Stimulated activated CD4-positive, alpha-beta T cell treated with anti-CD3 and anti-CD28 coated beads, Interleukin-15, amount 100 ng/mL, for 24 hours (primary cell): ENCODE measurements around the gene NDUFS8.
A peak's percentile ranks its signal among the peaks of the same experiment; 100 is the strongest.

Source experiments
- DNase-seq: peaks from one replicate; pipeline ENCODE4 v3.0.0-alpha.2; 2020

NDUFS8 gene

GRCh38 chr11:68038226-68038717, 7.8 kb downstream of the NDUFS8 start:
- DNase-seq, result no peak

DNA sequence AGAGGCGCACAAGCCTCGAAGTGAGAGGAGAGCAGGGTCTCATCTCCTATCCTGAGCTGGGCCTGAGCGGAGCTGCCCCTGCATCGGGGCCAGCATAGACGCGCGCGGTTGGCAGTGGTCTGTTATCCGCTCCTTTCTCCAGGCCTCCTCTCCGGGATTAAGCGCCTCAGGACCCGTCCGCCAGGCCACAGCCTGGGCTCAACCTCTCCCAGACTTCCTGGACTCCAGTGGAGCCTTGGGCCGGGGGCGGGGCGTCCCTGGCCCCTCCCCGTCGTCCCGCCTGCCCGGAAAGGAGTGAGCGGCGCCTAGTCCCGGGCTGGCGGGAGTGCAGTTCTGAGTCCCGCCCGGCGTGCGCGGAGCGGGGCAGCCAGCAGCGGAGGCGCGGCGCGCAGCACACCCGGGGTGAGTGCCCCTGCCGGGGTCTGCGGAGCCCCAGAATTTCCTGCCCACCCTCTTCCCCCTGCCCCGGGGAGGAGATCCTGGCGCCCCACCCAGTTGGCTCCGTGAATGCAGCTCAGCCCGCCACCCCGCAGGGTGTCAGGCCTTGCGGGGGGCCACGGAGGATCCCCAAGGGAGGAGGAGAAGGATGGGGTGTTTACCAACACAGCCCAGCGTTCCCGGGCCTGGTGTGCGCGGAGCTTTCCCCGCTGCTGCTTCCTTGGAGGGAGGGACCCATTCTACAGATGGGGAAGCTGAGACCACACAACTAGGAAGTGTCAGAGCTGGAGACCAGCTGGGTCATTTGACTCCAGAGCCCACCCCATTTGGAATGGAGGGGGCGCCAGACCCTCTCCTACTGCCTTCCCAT, 8.4 kb downstream of the NDUFS8 start, which contains the start of gene TCIRG1:
Gene TCIRG1 (plus strand): TSS at position 308 of the 808 bp plus-strand sequence. CDS start 2,247 bp downstream, outside the sequence.
- peak; percentile 83 for DNase-seq

DNA sequence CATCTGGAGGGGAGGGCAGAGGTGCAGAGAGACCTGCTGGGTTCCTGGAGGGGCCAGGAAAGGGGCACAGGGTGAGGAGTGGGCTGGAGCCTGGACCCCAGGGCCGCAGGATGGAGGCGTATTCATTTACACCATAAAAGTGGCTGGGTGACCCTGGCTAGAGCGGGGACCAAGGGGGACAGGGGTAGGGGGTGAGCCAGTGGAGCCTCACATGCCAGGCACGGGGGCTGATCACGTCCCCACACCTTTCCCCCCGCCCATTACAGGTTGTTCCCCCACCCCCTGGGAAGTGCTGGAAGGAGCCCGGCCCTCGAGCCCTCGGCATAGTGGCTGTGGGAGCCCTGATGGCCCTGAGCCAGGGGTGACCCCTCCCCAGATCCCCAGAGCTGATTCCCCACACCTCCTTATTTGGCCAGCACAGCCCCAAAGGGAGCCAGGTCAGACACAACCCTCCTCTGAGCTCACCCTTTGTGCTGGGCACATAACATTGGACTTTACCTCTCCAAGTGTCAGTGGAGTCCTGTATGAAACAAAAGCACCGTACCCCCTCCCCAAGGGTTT, 9.1 kb downstream of the NDUFS8 start:
- DNase-seq, result no peak

DNA sequence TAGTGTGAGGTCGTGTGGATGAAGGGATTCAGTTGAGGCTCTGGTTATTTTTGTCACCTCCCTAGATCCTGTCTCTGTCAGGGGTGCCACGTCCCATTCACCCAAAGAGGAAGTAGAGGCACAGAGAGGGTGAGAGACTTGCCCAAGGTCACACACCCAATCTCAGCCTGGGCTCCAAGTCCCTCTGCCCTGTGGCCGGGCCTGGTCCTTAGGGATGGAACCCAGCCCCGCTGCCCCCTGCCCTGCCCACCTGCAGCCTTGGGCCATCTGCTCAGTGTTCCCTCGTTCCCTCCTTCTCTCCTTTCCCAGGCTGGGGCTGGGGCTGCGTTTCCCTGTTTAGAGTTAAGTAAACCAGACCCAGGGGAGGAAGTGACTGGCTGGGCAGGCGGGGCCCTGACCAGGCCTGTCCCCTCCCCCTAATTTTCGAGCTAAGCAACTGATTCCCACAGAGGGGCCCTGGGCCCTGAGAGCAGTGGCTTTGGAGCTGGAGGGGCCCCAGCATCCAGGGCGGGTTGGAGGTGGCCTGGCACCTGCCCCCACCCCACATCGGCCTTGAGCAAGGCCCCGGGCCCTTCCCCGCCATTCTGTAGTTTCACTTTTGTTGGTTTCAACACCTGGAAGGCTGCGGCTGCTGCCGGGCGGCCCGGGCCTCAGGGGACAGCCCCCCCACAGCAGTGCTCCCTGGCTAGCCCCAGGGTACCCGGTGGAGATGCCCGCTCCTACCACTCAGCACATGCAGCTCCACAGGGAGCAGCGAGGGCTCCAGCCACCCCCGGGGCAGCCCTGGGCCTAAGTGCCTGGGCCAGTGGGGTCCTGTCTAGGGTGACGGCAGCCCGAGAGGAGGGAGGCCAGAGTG, 9.8 kb downstream of the NDUFS8 start:
- DNase-seq, result peak; percentile 72

DNA sequence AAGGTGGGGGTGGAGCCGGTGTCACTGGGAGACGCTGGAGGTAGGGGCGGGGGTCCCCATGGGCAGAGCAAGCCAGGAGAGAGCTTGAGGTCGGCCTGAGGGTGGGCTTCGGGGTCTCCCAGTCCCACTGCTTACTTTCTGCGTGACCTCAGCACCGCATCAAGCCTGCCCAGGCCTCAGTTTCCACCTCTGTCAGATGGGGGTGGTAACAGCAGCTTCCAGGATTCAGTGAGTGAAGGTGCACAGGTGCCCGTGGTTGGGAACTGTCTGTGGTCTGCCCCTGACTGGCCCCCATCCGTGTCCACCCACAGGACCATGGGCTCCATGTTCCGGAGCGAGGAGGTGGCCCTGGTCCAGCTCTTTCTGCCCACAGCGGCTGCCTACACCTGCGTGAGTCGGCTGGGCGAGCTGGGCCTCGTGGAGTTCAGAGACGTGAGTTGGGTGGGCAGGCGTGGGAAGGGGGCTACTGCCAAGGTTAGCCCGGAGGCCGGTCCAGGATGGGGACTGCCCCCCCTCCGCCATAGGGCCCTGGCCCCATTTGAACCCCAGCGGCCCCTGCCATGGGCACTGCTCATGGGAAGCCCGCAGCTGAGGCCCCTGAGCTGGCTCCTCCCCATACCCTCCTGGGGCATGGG, 10.6 kb downstream of the NDUFS8 start:
- DNase-seq, result no peak

- DNase-seq, result no peak
Measured at GRCh38 chr11:68041617-68042218, 11.2 kb downstream of the NDUFS8 start.

DNA sequence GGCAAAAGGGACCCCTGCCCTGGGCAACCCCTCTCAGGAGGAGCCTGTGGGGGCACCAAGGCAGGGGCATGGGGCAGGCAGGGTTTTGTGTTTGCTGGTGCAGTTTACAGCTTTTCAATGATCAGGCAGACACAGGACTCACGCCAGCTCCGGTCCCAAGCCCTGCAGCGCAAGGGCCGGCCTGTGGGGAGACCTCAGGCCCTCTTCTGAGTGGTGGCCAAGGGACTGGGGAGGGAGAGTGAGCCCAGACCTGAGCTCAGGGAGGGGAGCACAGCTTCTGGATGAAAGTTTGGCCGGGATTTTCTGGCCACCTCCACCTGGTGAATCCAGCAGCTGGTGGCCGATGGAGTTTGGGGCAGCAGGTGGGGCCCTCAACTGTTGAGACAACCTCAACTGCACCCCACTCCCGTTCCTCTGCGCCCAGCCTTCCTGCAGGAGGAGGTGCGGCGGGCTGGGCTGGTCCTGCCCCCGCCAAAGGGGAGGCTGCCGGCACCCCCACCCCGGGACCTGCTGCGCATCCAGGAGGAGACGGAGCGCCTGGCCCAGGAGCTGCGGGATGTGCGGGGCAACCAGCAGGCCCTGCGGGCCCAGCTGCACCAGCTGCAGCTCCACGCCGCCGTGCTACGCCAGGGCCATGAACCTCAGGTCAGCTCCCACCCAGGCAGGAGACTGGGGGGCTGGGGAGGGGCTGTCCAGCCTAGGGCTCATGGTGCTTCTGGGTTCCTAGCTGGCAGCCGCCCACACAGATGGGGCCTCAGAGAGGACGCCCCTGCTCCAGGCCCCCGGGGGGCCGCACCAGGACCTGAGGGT, 11.9 kb downstream of the NDUFS8 start:
- no peak for DNase-seq

GRCh38 chr11:68043029-68043348, 12.5 kb downstream of the NDUFS8 start:
- DNase-seq, result no peak

- DNase-seq, result no peak
Measured at GRCh38 chr11:68043349-68044144, 13.1 kb downstream of the NDUFS8 start.

- no peak for DNase-seq
Measured at GRCh38 chr11:68044145-68044813, 13.8 kb downstream of the NDUFS8 start.

DNA sequence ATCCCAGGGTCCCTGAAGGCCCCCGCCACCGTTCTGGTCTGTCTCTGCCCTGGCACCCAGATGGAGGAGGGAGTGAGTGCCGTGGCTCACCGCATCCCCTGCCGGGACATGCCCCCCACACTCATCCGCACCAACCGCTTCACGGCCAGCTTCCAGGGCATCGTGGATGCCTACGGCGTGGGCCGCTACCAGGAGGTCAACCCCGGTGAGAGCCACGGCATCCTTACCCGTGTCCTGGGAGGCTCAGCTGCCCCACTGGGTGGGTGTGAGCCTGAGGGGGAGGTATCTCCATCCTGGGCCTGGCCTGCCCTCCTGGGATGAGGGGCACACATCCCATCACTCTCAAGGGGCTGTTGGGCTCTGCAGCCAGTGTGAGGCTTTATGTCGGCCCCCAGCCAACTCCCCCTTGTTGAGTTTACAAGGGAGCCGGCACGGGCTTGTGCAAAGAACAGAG, 14.4 kb downstream of the NDUFS8 start:
- DNase-seq, result no peak

DNA sequence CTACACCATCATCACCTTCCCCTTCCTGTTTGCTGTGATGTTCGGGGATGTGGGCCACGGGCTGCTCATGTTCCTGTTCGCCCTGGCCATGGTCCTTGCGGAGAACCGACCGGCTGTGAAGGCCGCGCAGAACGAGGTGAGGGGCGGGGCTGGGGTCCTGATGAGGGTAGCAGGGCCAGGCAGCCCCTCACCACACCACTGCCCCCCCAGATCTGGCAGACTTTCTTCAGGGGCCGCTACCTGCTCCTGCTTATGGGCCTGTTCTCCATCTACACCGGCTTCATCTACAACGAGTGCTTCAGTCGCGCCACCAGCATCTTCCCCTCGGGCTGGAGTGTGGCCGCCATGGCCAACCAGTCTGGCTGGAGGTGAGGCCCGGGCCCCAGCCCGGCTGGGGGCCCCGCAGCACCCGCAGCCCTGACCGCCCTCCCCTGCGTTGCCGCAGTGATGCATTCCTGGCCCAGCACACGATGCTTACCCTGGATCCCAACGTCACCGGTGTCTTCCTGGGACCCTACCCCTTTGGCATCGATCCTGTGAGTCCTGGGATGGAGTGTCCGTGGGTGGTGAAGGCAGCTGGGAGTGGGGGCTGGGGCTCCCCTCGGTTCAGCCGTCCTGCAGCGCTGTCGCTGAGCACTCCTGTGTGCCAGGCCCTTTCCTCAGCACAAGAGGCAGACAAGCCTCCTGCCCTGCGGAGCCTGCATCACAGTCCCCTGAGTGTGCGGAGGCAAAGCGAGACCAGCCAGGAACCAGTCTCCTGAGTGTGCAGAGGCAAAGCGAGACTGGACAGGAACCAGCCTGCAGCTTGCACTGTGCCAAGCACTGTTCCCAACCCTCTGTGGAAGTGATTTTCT, 17.2 kb downstream of the NDUFS8 start:
- no peak for DNase-seq

DNA sequence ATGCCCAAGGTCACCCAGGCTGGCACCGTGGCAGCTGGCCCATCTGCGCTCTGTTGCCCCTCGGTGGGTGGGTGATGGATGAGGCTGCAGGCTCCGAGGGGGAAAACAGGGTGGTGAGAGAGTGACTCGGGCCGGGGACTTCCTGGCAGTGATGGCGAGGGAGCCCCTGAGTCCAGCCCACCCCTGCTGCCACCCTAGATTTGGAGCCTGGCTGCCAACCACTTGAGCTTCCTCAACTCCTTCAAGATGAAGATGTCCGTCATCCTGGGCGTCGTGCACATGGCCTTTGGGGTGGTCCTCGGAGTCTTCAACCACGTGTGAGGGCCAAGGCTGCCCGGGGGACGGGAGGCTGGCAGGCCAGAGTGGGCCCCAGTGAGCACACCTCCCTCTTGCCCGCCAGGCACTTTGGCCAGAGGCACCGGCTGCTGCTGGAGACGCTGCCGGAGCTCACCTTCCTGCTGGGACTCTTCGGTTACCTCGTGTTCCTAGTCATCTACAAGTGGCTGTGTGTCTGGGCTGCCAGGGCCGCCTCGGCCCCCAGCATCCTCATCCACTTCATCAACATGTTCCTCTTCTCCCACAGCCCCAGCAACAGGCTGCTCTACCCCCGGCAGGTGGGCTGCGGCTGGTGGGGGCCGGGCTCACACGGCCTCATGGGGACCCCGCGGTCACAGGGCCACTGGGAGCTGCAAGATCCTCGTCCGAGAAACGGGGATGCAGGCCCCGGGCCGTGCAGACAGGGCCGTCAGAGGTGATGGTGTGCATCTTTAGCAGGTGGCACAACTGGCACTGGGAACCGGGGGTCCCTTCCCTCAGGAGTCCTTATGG, 18.4 kb downstream of the NDUFS8 start:
- no peak for DNase-seq

DNA sequence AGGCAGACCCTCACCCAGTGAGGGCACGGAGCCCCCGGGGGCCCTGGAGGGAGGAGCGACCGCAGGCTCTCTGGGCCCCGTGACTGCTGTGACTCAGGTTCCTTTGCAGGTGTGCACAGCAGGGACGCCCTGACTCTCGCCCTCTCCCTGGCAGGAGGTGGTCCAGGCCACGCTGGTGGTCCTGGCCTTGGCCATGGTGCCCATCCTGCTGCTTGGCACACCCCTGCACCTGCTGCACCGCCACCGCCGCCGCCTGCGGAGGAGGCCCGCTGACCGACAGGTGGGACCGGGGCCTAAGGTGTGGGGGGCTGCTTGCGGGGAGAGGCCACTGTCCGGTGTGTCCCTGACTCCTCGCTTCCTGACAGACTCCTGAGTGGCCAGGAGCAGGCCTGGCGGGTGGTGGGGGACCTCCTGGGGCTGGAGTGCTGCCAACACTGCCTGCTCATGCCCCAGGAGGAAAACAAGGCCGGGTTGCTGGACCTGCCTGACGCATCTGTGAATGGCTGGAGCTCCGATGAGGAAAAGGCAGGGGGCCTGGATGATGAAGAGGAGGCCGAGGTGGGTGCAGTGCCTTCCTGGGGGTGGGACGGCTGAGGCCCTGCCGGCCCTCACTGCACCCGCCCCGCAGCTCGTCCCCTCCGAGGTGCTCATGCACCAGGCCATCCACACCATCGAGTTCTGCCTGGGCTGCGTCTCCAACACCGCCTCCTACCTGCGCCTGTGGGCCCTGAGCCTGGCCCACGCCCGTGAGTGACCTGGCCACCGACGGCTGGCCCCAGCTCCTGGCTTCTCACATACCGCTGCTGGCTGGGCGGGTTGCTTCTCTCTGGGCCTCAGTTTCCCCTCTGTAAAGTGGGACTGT, 19.3 kb downstream of the NDUFS8 start:
- no peak for DNase-seq

GRCh38 chr11:68050371-68050841, 19.9 kb downstream of the NDUFS8 start:
- no peak for DNase-seq

- DNase-seq, result no peak
Measured at GRCh38 chr11:68051191-68052136, 21.0 kb downstream of the NDUFS8 start.
